AG08396 (cell line): ENCODE results near the gene CACNA1E.

ENCODE experiments used
- DNase-seq: peaks from one replicate; pipeline ENCODE4 v3.0.0; 2012; ENCODE audit warnings: low spot score, mixed read lengths

CACNA1E gene

DNA sequence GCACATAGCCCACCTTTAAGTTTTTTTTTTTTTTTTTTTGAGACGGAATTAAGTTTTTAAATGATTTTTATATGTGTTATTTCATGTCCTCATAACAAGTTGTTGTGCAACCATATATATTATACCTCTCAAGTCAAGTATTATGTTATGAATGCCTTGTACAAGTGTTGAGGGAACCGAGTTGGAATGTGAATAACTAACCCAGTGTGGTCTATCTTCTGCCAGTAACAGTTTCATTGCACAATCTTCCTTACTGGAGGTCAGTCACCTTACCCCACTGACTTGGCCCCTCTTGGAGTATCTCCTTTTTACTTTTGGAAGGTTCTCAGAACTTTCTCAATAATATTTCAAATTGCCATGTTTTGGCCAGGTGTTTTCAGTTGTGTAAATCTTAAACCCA is 201.9 kb downstream of the CACNA1E start:
- DNase-seq: no peak

DNA sequence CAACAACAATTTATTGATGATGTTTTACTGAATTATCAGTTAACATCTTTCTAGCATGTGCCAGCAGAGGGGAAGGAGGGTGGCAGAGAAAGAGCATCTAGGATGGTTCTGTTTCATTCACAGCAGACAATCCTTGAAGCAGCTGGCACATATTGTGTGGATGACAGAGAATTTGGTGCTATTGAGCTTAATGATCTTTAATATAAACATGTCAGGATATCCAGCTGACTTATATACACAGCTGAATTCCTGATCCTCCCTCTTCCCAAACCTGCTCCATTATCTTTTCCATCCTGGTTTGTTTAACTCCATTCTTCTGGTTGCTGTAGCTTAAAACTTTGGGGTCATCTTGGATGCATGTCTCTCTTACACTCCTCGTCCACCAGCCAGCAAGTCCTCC is 218.6 kb downstream of the CACNA1E start:
- no peak for DNase-seq

GRCh38 chr1:181704546-181704945 is 221.2 kb downstream of the CACNA1E start:
- no peak for DNase-seq

- no peak for DNase-seq
Observed at GRCh38 chr1:181711820-181712219, 228.5 kb downstream of the CACNA1E start.

DNA sequence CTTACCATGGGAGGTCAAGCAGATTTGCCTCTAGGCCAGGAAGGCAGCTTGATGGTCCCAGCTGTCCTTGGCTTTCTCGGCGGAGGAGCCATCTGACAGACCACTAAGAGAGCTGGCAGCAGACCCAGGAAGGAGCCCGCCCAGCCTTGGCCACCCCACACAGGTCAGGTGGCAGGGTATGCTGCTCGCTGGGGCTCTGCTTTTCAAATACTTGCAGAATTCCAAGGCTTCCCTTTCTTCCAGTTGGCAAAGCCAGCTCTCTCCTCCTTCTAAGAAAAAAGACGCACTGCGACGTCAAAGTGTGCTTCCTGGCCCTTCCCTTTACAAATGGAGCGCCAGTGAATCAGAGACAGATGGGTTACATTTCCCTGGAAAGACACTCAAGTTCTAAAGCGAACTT is 229.4 kb downstream of the CACNA1E start:
- no peak for DNase-seq

GRCh38 chr1:181714428-181714827 is 231.1 kb downstream of the CACNA1E start:
- no peak for DNase-seq

GRCh38 chr1:181718034-181718433 is 234.7 kb downstream of the CACNA1E start:
- no peak for DNase-seq

DNA sequence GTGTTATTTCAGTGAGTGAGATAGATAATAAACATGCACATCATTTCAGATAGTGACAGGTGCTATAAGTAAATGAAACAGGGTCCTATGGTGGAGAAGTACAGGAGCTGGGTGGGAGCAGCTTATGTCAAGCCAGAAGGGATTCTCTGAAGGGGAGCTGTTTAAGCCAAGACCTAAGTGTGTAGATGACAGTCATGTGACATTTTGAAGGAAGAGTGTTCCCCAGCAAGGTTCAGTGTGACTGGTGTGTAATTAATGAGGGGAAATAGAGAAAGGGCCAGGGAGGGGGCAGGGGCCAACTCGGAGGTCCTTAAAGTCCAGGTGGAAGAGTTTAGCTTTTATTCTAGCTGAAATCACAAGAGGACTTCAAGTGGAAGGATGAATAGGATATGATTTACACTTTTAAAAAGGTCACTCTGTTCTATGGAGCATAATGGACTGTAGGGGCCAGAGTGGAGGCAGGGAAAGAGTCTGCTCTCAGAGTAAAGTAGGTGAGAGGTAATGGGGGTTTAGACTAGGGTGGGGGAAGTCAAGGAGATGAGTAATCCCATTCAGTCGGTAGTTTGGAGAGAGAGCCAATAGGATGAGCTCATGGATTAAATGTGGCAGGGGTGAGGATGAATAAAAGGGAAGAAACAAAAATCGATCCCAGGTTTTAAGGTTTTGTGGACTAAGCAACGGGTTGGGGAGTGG is 243.1 kb downstream of the CACNA1E start:
- no peak for DNase-seq

DNA sequence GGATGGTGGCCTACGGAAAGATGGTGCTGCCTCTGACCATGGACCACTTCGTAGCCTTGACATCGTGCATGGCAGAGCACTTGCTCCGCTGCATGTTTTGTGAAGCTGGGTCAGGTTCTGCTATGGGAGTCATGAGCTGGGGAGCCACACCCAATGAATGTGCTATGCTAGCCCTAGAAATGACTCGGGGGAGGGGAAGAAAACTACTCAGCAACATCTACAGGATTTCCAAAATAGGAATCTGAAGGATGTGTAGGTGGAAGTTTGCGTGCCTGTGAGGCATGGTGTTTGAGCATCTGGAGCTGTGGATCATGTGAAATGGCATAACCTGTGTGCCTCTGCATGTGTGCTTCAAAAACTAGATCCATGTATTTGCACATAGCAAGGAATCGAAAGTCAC is 247.3 kb downstream of the CACNA1E start:
- no peak for DNase-seq

DNA sequence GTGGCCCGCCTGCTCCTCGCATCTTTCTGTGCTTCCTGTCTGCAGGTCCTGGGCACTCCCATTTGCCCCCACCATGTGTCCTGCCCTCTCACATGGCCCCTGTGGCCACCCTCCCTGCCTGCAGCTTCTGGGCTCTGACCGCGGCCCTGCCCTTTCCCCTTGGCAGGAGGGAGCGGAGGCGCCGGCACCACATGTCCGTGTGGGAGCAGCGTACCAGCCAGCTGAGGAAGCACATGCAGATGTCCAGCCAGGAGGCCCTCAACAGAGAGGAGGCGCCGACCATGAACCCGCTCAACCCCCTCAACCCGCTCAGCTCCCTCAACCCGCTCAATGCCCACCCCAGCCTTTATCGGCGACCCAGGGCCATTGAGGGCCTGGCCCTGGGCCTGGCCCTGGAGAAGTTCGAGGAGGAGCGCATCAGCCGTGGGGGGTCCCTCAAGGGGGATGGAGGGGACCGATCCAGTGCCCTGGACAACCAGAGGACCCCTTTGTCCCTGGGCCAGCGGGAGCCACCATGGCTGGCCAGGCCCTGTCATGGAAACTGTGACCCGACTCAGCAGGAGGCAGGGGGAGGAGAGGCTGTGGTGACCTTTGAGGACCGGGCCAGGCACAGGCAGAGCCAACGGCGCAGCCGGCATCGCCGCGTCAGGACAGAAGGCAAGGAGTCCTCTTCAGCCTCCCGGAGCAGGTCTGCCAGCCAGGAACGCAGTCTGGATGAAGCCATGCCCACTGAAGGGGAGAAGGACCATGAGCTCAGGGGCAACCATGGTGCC is 249.1 kb downstream of the CACNA1E start:
- DNase-seq: no peak

GRCh38 chr1:181733486-181733885 is 250.2 kb downstream of the CACNA1E start:
- DNase-seq: no peak

DNA sequence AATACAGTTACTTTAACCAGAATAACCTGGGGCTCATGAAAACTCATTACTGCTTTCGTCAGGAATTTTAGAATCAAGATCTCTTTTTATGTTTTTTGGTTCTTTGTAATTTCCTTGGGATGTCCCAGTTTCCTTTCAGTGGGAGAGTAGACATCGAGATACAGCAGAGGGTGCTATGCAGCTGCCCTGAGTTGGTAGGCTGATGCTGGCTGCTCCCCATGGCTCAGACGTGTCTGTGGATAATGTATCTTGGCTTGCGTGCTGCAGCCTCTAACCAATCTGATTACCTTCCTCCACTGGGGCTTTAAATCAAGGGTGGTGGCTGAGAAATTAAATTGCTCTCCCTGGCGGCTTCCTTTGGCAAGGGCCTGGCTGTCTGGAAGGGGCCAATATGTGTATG is 253.7 kb downstream of the CACNA1E start:
- no peak for DNase-seq

- no peak for DNase-seq
Observed at GRCh38 chr1:181739214-181739613, 255.9 kb downstream of the CACNA1E start.

DNA sequence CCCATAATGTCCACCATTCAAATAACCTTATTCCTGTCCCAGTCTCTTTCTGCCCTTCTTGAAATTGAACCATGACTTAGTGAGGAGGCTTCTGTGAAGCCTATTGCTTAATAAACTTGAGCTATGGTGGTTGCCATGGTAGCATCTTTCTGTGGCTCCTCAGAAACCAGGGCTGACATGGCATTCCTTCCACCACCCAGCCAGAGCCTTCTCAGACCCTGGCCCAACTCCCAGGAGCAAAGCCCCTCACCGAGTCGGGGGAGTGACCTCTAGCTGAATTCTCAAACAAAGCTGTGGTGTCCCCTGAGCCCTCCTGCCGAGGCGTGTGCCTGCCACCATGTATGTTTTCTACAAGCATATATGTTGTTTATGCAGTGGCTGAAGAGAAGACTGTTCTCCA is 259.1 kb downstream of the CACNA1E start:
- DNase-seq: no peak

DNA sequence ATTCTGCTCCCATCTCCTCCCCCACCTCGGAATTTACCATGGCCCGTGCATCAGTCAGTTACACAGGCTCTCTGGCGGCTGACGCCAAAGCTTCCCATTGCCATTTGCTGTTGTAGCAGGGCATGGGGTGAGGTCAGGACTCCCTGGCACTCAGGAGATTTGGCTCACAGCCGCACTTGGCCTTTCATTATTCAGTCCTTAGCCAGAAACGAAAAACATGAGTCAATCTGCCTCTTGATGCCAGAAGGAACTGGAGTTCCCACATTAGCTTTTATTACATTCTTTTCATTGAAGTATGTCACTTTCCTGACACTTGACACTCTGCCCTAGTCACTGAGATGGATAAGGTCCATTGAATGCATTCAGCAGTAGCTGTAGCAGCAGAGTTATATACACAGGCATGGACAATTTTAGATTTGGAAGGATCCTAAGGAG is 260.6 kb downstream of the CACNA1E start:
- no peak for DNase-seq

- DNase-seq: no peak
Observed at GRCh38 chr1:181746224-181746623, 262.9 kb downstream of the CACNA1E start.

DNA sequence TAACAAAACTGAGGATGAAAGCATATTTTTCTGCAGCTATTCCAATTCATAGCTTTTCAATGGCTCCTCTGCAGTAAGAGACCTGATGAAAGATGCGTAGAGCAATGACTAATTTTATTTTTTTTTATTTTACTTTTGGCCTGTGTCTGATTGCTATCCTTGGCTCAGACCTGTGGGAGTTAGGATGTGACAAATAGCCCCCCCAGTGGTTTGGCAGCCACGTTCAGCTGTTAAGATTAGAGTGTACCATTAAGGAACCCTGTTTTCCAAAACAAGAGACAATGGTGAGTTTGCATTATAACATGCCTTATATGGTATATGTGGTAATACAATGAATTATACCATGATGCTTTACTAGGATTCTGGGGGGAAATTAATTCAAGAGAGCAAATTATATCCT is 264.7 kb downstream of the CACNA1E start:
- DNase-seq: no peak

DNA sequence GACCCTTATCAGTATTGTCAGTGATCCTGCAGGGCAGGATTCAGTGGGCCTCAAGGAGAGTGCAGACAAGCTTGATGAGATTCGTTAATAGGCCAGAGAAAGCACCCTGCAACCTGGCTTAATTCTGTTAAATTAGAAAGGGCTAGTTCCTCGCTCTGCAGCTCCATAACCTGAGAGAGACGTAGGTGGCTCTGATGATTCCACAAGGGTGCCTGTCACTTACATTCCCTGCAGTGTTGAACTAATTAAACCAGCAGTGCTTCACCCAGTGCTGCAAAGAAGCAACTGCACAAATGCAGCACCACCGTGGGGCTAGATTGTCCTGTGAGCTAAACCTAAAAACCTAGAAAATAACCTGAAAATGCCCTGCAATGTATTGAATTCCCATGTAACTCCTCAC is 270.8 kb downstream of the CACNA1E start:
- DNase-seq: no peak

DNA sequence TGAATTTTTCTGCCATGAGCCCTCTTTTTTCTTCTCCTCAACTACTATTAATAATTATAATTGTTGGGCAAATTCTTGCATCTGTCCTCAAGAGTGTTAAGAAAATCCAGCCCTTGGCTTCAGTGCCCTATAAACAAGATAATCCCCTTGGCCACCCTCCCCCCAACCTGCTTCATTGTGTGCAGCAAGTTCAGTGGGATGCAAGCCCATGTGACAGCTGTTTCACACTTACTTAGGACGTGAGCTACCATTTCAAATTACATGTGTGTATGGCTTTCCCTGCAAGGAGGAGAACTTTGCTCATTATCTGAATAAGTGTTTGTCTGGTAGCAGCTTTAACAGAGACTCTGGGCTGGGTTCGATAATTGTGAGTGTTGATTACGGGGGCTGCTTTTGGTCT is 276.2 kb downstream of the CACNA1E start:
- no peak for DNase-seq

GRCh38 chr1:181763736-181764135 is 280.4 kb downstream of the CACNA1E start:
- no peak for DNase-seq

DNA sequence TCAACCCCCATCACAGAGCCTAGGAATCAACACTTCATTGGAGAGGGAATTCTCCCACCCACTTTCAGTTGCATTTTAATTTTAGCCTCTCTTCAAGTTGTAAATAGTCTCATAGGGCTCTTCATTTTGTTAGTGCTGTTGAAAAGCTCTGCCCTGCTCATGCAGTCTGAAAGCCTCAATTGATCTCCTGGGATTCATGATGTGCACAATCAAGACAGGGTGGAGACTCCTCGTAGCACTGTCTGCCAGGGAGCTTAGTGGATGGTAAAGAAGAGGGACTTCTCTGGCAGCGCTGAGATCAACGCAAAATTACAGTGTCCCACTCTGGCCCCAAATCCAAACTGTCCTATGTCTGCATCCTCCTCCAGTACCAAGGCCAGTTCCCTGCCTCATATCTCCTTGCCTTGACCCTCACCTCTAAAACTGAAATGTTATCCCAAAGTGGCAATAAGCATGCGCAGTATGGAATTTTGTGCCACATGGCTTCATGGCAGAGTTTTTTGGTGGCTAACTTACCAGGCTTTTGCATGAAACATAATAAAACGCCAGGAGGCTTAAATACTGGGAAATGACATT is 282.2 kb downstream of the CACNA1E start:
- DNase-seq: no peak

DNA sequence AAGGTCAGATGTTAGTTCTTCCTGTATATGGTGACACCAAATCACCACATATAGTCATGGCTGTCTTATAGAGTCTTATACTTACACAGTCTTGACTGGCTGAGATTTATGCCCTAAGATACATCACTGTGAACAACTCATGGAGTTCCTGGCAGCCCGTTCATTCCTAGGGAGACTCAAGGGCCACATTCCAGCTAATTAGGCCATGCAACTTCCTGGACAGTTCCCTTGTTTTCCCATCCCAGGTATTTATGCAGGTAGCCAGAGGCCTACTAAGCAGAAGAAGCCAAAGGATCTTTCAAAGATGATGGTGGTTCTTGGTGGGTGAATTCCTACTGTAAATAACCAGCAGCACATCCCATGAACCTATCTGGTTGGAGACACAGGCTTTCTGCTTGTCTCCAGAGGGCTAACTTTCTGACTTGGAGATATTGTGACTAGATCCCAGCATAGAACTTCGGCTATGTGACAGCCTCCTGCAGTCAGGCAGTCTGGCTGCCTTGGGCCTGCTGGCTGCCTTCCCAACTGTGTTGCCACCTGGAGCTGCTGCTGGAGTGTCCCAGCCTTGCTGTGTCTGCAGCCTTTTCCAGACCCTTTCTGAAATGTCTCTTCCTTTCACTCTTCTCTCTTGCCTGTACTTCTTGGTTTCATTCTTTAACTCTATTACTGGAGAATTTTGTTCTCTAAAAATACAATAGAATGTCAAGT is 283.8 kb downstream of the CACNA1E start:
- DNase-seq: no peak
